ENCODE measurements around the gene CLDND2. TPM values are rescaled to one million over a fixed set of nuclear protein-coding genes. Genes with fewer than 3 reads are reported as not detected.

The CLDND2 gene
- total and polyA plus RNA-seq, 10 of the 15 experiments (the other 5 are each of a cell fraction or from before 2014, with no cell fraction given): 0.24 to 7.1 (median 1.8) TPM; not detected in 1

GRCh38 chr19:51339687-51340656 is 28.8 kb downstream of the CLDND2 start (continued):
- TF ChIP-seq E2F4 (IDR thresholded peaks at IDR 0.05; ENCODE audit: low read depth, low read length) (no peak), LARP7 (IDR thresholded peaks at IDR 0.05) (peak; percentile 90), IKZF1 (conservative IDR thresholded peaks at IDR 0.05) (peak; percentile 84), POLR2AphosphoS2 (IDR thresholded peaks at IDR 0.05; ENCODE audit: low read depth, low read length) (no peak), MLLT1 (IDR thresholded peaks at IDR 0.05) (no peak), CTCF (IDR thresholded peaks at IDR 0.05 in 2 of 3, conservative IDR thresholded peaks at IDR 0.05 in 1 of 3; ENCODE audit: control insufficient read depth in 2 of 3, extremely low read depth in 1 of 3, insufficient read depth in 1 of 3, low read depth in 3 of 3, low read length in 3 of 3) (peak; percentile 4 to 46 (median 14); a peak in 3 of 6 replicates), NRF1 (conservative IDR thresholded peaks at IDR 0.05; ENCODE audit: low read depth, low read length) (no peak), SREBF2 (IDR thresholded peaks at IDR 0.05; ENCODE audit: low read length) (no peak), USF1 (IDR thresholded peaks at IDR 0.05; ENCODE audit: borderline replicate concordance, extremely low read length, insufficient read depth, low read depth, low read length) (peak; percentile 91), RB1 (IDR thresholded peaks at IDR 0.05; ENCODE audit: borderline replicate concordance) (peak; percentile 84; the same call in 1 of the 2 replicates), SUZ12 (IDR thresholded peaks at IDR 0.05; ENCODE audit: unreplicated experiment) (no peak), E2F8 (IDR thresholded peaks at IDR 0.05; ENCODE audit: low read depth, partially characterized antibody) (no peak), NR2C2 (IDR thresholded peaks at IDR 0.05; ENCODE audit: borderline replicate concordance, control insufficient read depth, insufficient read length, low read depth) (no peak), ZNF274 (IDR thresholded peaks at IDR 0.05; ENCODE audit: insufficient read depth, insufficient read length) (no peak), ZNF24 (IDR thresholded peaks at IDR 0.05) (0 out of 2 replicates have a peak, but pooled peaks have one; percentile 20), BACH1 (IDR thresholded peaks at IDR 0.05; ENCODE audit: borderline replicate concordance) (peak; percentile 78), EGR1 (IDR thresholded peaks at IDR 0.05; ENCODE audit: borderline replicate concordance in 1 of 2, low read depth in 2 of 2, low read length in 2 of 2) (no peak), ETV6 (conservative IDR thresholded peaks at IDR 0.05 in 1 of 2, IDR thresholded peaks at IDR 0.05 in 1 of 2; ENCODE audit: borderline replicate concordance in 1 of 2, low read depth in 1 of 2) (no peak), SMAD5 (IDR thresholded peaks at IDR 0.05; ENCODE audit: low read depth) (no peak)
